ENCODE results near the gene MAD2L1BP. TPM values are rescaled to one million over a fixed set of nuclear protein-coding genes. Genes with fewer than 3 reads are reported as not detected.

Gene MAD2L1BP
- total and polyA plus RNA-seq, 11 donors = 19.8 to 38.6 (median 26.6) TPM

DNA sequence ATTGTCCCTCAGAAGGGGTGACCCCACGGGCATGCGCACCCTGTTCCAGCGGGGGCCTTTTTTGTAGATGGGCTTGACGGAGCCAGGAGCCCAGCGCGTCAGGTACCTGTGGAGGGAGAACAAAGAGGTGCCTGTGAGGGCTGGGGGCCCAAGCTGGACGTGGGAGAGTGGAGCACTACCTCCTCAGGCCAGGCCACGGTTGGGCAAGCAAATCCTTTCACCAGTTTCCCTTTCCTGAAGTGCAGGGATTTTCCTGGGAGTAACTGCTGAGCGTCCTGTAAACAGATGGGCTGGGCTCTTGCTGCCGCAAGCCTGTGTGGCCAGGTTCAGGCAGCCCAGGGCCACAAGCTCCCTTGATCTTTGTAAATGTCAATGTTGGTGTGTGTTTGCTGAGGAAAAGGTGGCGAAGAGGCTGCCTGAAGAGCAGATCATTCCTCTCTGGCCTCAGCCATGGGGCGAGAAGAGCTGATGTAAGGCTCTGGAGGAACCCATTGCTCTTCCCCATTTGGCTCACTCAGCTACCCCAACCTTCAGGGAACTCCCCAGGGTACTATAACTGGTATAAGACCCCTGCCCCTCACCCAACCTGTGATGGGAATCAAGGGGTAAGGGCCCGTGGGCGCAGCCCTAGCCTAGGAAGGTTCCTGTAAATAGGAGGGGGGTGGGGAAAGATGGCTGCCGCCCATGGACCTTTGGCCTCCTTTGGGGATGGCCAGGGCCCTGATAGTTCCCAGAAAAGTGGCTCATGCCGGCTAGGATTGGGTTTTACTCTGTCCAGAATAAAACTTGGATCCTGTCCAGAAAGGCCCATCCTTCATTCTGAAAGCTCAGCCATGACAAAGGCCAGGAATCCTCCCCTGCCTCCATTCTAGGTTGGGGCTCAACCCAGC is 36.4 kb downstream of the MAD2L1BP start:
- 78 to 86% (median 83%) methylated on average over 14 to 16 of the region's 16 CpGs for WGBS, 4 donors

DNA sequence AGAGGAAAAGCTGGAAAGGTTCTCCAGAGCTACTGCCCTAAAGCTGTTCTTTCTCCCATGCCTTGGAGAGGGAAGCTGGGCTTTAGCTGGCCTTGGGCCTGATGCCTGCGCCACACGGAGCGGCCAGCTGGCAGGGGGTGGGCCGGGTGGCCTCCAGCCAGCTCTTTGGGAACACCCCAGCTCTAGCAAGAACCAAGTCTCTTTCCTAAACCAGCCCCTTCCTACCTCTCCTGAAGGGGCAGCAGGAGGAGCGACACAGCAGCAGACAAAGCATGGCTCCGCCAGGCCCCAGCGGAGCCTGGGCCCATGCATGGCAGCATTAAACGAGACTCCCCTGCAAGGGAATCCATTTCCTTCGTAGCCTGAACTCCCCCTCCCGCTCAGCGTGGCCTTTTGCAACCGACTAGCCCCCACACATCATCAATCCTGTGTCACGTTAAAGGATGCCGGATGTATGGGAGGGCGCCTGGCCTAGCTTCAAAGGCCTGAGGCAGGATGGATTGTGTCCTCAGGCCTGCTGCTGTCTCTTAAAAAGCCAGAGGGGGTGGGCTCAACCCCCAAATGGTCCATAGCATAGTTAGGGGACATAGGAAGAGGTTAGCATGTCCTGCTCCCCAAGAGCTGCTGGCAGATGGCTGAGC is 37.9 kb downstream of the MAD2L1BP start:
- no peak for DNase-seq
- Histone ChIP-seq H3K9me3 (no peaks in the 10 kb centered on the region), H3K36me3 (peaks cover 3 to 86% (median 82%) of the 10 kb centered on the region in 9 donors), H3K4me3 (no peak overlapping the region), H3K4me1 (peaks cover 7 to 49% (median 26%) of the 10 kb centered on the region in 12 donors), H3K27ac (peak overlapping the region in 2 of 12 donors; percentile 1 to 2), H3K27me3 (no peaks in the 10 kb centered on the region)
- intact Hi-C loops (cut with DNase I) = no loop called here
- 74 to 84% (median 77%) methylated on average over 14 to 15 of the region's 15 CpGs for WGBS, 4 donors
- TF ChIP-seq POLR2A (IDR thresholded peaks at IDR 0.05) = no peak
- TF ChIP-seq, protein P1, sequence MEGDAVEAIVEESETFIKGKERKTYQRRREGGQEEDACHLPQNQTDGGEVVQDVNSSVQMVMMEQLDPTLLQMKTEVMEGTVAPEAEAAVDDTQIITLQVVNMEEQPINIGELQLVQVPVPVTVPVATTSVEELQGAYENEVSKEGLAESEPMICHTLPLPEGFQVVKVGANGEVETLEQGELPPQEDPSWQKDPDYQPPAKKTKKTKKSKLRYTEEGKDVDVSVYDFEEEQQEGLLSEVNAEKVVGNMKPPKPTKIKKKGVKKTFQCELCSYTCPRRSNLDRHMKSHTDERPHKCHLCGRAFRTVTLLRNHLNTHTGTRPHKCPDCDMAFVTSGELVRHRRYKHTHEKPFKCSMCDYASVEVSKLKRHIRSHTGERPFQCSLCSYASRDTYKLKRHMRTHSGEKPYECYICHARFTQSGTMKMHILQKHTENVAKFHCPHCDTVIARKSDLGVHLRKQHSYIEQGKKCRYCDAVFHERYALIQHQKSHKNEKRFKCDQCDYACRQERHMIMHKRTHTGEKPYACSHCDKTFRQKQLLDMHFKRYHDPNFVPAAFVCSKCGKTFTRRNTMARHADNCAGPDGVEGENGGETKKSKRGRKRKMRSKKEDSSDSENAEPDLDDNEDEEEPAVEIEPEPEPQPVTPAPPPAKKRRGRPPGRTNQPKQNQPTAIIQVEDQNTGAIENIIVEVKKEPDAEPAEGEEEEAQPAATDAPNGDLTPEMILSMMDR (IDR thresholded peaks at IDR 0.05) = no peak
- ATAC-seq = no peak

More for the DNA sequence above, 36.4 kb downstream of the MAD2L1BP start:
- no peak for DNase-seq
- Histone ChIP-seq H3K9me3 (no peaks in the 10 kb centered on the region), H3K27me3 (no peaks in the 10 kb centered on the region), H3K4me1 (peaks cover 11 to 57% (median 38%) of the 10 kb centered on the region in 12 donors), H3K36me3 (peaks cover 0 to 71% (median 67%) of the 10 kb centered on the region in 9 donors), H3K4me3 (no peak overlapping the region), H3K27ac (peak overlapping the region in 6 of 12 donors; percentile 1 to 78 (median 32))
- intact Hi-C loops (cut with DNase I) = no loop called here
- no peak for ATAC-seq
- no peak for TF ChIP-seq POLR2A (IDR thresholded peaks at IDR 0.05)
- TF ChIP-seq, protein P1 (IDR thresholded peaks at IDR 0.05) = no peak

DNA sequence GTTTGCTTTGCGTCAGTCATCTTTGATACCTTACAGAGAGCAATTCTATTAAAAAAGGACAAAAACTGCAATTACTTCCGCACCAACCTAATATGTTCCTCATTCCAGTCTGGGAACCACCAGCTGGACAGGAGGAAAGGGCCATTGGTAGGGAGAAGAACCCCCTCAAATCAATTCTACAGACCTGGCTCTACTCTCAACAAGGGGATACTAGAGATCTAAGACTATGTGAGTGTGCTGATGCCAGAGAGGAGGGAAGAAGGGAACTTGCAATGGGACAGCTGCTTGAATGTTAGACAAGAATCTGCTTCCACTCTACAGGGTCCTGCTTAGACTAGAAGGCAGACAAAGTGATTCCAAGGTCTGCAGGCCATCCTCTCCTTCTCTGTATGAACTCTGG is 38.7 kb downstream of the MAD2L1BP start:
- Histone ChIP-seq H3K27me3 (no peaks in the 10 kb centered on the region), H3K36me3 (peaks cover 3 to 93% (median 89%) of the 10 kb centered on the region in 9 donors), H3K4me1 (peaks cover 0 to 42% (median 18%) of the 10 kb centered on the region in 12 donors), H3K9me3 (no peaks in the 10 kb centered on the region), H3K27ac (no peak overlapping the region), H3K4me3 (no peak overlapping the region)
- intact Hi-C loops (cut with DNase I) = no loop called here
- TF ChIP-seq, protein P1 (IDR thresholded peaks at IDR 0.05) = no peak
- no peak for TF ChIP-seq POLR2A (IDR thresholded peaks at IDR 0.05)
- WGBS, 4 donors = 93 to 97% (median 95%) methylated on average over 2 of the region's 2 CpGs
- ATAC-seq (no peak), DNase-seq (no peak)

DNA sequence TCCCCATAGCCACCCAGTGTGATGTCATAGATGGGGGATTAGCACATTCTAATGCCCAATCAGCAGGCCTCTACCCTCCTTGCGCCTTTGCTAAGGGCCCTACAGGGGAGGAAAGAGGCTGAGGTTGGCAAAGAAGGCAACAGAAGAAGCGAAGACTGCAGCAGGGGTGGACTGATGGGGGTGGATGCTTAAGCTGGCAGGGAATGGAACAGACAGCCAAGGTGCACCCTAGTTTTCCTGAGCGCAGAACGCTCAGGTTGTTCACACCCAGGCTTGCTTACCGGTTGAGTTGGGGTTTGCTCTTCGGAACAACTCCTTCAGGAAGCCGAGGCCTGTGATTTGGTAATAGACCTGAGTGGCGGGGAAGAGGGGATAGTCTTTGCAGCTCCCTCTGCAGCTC is 39.3 kb downstream of the MAD2L1BP start:
- intact Hi-C loops (cut with DNase I) = loop anchor here in 1 of 10 donors (5.0 kb wide), 1 partner anchor 87 kb away; no protein-coding TSS in a partner anchor
- Histone ChIP-seq H3K4me3 (no peak overlapping the region), H3K36me3 (peaks cover 3 to 99% (median 94%) of the 10 kb centered on the region in 9 donors), H3K9me3 (no peaks in the 10 kb centered on the region), H3K4me1 (peaks cover 0 to 36% (median 12%) of the 10 kb centered on the region in 12 donors), H3K27me3 (no peaks in the 10 kb centered on the region), H3K27ac (no peak overlapping the region)
- no peak for TF ChIP-seq POLR2A (IDR thresholded peaks at IDR 0.05)
- TF ChIP-seq, protein P1 (IDR thresholded peaks at IDR 0.05) = no peak
- no peak for ATAC-seq
- DNase-seq = no peak
- WGBS, 4 donors = 93 to 97% (median 95%) methylated on average over 8 of the region's 8 CpGs
